K562 (cell line): ENCODE results near the gene PTRH1. TPM values are rescaled to one million over a fixed set of nuclear protein-coding genes. Genes with fewer than 3 reads are reported as not detected.

Experiments used
- CAMTA2 ChIP-seq: fragments of 250-450 bp; sonication (Bioruptor Pico); conservative IDR thresholded peaks from 2 replicates; pipeline ENCODE4 v1.5.1; 2022
- CBX8 ChIP-seq: fragments of 200-600 bp; sonication (generic); IDR thresholded peaks from 2 replicates; pipeline ENCODE4 v1.6.1; 2012; ENCODE audit warnings: borderline replicate concordance, mixed run types, low read depth, mild to moderate bottlenecking, moderate library complexity, mixed read lengths, low read length, control low read depth, inconsistent platforms; ENCODE audit not compliant: poor library complexity, severe bottlenecking; ENCODE audit errors: extremely low read depth
- CHD1 ChIP-seq: fragments of 200-600 bp; sonication (generic); IDR thresholded peaks from one replicate; pipeline ENCODE4 v1.6.1; 2012; ENCODE audit warnings: mild to moderate bottlenecking, moderate library complexity, low read length, inconsistent platforms
- CHD7 ChIP-seq: fragments of 200-600 bp; sonication (generic); IDR thresholded peaks from one replicate; pipeline ENCODE4 v1.6.1; 2012; ENCODE audit warnings: mild to moderate bottlenecking, low read depth, low read length, inconsistent platforms
- HNRNPUL1 ChIP-seq: fragments of 200-400 bp; formaldehyde crosslinking; IDR thresholded peaks from 2 replicates; pipeline ENCODE4 v1.6.1; 2017; ENCODE audit warnings: low read length
- KAT2B ChIP-seq: IDR thresholded peaks from one replicate; pipeline ENCODE4 v1.6.1; 2012; ENCODE audit warnings: low read depth, mild to moderate bottlenecking, control low read depth, inconsistent platforms, low read length, moderate library complexity
- KDM1A ChIP-seq, 2 experiments: fragments of 450-650 bp; IDR thresholded peaks; 2 replicates each; pipeline ENCODE4 v1.6.1; 2016; ENCODE audit warnings: mild to moderate bottlenecking in 2 of 2
- MAFG ChIP-seq: fragments of 450-650 bp; conservative IDR thresholded peaks from 2 replicates; pipeline ENCODE4 v1.6.1; 2016; ENCODE audit warnings: missing genetic modification characterization, missing compliant biosample characterization
- NR2F6 ChIP-seq: fragments of 450-650 bp; formaldehyde crosslinking; IDR thresholded peaks from 2 replicates; pipeline ENCODE4 v1.4.0; 2020; ENCODE audit warnings: mild to moderate bottlenecking
- SMAD4 ChIP-seq: fragments of 250-450 bp; sonication (Bioruptor Pico); conservative IDR thresholded peaks from 2 replicates; pipeline ENCODE4 v1.8.0; 2021; ENCODE audit warnings: inconsistent platforms, mild to moderate bottlenecking, moderate library complexity
- THAP12 ChIP-seq: fragments of 250-450 bp; sonication (Bioruptor Pico); IDR thresholded peaks from 2 replicates; pipeline ENCODE4 v1.9.0; 2021; ENCODE audit warnings: mild to moderate bottlenecking, inconsistent platforms
- ZNF707 ChIP-seq: fragments of 250-450 bp; sonication (Bioruptor Pico); conservative IDR thresholded peaks from 2 replicates; pipeline ENCODE4 v1.8.0; 2022; ENCODE audit warnings: inconsistent platforms, mild to moderate bottlenecking, moderate library complexity
- polyA plus RNA-seq, 8 experiments: library from polyadenylated mRNA; depleted of rRNA in 4 of 8; stranded (reverse) in 5 of 8; unstranded in 3 of 8; fragments of >200 nt; fragmentation: Nextera tagmentation in 2 of 8; fragmentation: Illumina TruSeq in 1 of 8; extraction: Ambion mirVana in 2 of 8; extraction: Trizol in 1 of 8; gene quantifications; 2 replicates each; pipeline versions ENCODE4 v1.2.1 to v1.2.3, GENCODE V29; 2011 to 2014; ENCODE audit warnings: inconsistent platforms in 1 of 8, missing spikeins in 1 of 8
- total RNA-seq, 7 experiments: library from RNA; depleted of rRNA in 6 of 7; stranded (reverse); fragments of >200 nt in 6 of 7; fragmentation: Illumina TruSeq in 2 of 7; extraction: Trizol in 2 of 7; gene quantifications; 2 replicates each; pipeline versions ENCODE4 v1.2.1 to v1.2.3, GENCODE V29; 2011 to 2021; ENCODE audit warnings: low replicate concordance in 1 of 7

The PTRH1 gene
- total and polyA plus RNA-seq, 9 of the 15 experiments (the other 6 are each of a cell fraction or from before 2014, with no cell fraction given) = 0.63 to 43.1 (median 5.7) TPM

DNA sequence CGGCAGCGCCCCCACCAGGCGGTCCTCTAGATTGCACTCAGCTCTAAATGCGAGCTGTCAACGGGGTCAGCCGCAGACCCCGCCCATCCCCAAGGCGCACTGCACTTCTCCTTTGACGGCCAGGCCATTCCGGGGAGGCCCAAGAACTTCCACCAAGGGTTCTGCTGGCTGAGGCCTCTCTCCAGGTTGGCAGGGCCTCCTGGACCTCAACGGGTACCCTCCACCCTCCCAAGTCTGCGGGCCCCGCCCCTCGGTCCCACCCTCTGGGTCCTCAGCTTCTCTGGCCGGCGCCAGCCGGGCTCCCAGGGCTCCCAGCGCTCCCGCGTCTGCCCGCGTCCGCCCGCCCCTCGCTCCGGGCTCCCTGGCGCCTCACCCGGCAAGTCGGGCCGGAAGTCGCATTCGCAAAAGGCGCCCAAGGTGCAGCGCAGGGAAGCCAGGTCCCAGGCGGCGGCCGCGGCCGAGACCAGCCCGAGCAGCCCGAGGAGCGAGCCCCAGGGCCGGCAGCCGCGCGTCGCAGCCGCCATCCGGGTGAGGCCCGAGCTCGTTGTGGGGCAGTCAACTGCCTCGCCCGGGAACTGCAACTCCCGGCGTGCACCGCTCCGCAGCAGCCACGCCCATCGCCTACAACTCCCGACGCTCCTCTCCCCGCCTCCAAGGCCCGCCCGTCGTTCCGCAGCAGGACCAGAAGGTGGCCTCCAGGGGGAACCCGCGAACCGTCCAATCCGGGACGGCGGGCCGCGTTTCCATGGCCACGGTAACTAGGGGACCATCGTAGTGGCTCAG is 19.5 kb upstream of the PTRH1 start, which contains the start of gene TOR2A (continued):
- TF ChIP-seq CBX8 = no peak
- TF ChIP-seq ZNF707 = no peak
- TF ChIP-seq KDM1A (IDR thresholded peaks at IDR 0.05) = no peak
- TF ChIP-seq SMAD4 (CRISPR knock-in tag) = peak; percentile 75
- TF ChIP-seq CHD1 = no peak
- TF ChIP-seq KAT2B = no peak
- peak; percentile 62; the same call in 1 of the 2 replicates for TF ChIP-seq NR2F6 (CRISPR knock-in tag)
- no peak for TF ChIP-seq CAMTA2 (CRISPR knock-in tag)
- no peak for TF ChIP-seq CHD7
- peak; percentile 18; the same call in 1 of the 2 replicates for TF ChIP-seq THAP12
- no peak for TF ChIP-seq MAFG
- no peak for TF ChIP-seq HNRNPUL1
